Stimulated activated CD8-positive, alpha-beta memory T cell treated with anti-CD3 and anti-CD28 coated beads, Interleukin-7, amount 100 ng/mL, for 1 hour (primary cell): ENCODE results near the gene POU5F2.

Experiments used
- DNase-seq, 2 donors: peaks; one replicate each; pipeline ENCODE4 v3.0.0-alpha.2; 2020; ENCODE audit warnings: low read depth in 2 of 2

POU5F2 gene

DNA sequence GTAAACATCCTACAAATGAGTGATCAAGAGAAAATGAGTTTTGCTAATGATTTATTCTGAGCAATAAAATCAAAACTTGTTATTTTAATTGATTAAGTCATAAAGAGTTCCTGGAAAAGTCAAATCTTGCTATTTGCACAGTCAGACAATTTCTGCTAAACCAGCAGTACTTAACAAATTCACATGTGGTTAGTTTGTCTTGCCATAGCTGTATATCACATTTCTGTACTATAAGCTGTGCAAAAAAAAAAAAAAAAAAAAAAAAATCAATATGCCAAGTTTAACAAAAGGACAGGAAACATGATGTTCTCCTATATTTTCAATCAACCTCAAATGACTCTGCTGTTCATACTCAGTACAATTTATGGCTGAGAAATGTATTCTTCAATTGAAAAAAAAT lies 24.9 kb downstream of the POU5F2 start:
- DNase-seq, result no peak

DNA sequence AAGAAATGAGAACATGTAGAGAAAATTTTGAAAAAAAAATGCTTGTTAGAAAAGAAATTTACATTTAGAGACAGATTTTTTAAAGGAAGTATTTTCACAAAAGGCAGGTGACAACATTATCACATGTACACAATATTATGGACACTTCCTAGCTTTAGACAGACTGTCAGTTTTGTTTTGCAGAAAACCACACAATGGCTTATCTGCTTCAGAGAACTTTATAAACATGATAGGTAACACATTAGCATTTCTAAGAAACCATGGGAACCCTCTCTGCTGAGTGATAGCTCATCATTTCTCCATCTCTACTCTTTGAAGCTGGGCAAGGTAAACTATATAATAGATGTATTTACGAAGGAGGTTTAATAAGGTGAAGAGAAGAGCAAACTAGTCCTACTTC lies 25.6 kb downstream of the POU5F2 start:
- no peak for DNase-seq

DNA sequence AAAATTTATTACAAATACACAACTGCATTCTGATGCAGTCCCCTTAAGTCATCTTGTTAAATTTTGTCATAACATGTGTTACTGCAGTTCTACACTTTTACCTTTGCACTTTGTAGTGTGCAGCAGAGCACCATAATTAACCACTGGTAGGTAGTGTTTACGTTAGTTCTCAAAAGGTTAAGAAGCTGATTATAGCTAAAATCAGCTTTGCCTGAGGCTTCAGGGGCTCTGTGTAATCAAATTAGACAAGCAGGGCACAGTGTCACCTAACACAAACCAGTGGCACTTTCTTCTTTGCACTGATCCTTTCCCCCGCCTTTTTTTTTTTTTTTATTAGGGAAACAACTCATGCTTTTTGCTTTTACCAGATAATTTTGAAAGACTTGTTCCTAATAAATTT lies 26.1 kb downstream of the POU5F2 start:
- DNase-seq, result no peak

DNA sequence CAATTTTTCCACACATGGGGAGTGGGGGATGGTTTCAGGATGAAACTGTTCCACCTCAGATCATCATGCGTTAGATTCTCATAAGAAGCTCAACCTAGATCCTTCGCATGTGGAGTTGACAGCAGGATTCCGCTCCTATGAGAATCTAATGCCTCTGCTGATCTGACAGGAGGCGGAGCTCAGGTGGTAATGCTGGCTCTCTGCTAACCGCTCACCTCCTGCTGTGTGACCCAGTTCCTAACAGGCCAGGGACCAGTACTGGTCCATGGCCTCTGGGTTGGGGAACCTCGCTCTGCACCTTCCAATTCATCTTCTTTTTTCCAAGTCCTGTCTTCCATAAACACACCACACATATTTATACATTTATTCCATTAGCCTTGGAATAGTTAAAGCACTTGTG lies 33.0 kb downstream of the POU5F2 start:
- DNase-seq, result no peak

DNA sequence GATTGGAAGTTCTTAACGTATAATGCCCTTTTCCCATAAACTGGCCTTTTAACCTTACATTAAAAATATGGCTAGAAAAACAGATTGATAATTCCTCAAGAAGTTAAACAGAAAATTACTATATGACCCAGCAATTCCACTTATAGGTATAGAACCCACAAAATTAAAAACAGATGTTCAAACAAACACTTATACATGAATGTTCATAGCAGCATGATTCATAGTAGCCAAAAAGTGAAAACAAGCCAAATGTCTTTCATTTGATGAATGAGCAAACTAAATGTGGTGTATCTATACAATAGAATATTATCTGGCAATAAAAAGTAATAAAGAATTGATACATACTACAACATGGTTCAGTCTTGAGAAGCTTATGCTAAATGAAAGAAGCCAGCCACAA lies 35.5 kb downstream of the POU5F2 start:
- DNase-seq, result no peak

DNA sequence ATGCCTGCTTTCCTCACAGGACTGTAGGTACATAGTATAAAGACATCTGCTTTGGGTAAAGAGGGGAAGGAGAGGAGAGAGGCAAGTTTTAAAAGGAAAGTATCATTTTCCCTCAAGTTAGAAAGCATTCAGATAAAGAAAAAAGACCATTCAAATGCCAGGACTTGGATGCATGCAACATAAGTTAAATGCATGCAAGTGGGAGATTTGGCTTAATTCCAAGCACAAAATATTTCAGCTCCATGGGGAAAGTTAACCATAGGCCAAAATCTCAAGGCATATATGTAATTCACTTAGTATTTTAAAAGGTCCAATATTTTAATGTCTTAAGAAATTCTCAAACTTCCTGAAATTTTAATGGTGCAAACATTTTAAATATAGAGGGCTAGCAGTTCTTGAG lies 36.4 kb downstream of the POU5F2 start:
- DNase-seq, result no peak

DNA sequence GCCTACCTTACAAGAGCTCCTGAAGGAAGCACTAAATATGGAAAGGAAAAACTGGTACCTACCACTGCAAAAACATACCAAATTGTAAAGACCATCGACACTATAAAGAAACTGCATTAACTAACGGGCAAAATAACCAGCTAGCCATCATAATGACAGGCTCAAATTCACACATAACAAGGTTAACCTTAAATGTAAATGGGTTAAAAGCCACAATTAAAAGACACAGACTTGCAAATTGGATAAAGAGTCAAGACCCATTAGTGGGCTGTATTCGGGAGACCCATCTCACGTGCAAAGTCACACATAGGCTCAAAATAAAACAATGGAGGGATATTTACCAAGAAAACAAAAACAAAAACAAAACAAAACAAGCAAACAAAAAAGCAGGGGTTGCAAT lies 49.4 kb downstream of the POU5F2 start:
- DNase-seq, result no peak
